Gastroesophageal sphincter (tissue), 4 donors: ENCODE measurements around the gene TRIP11. TPM values are rescaled to one million over a fixed set of nuclear protein-coding genes. Genes with fewer than 3 reads are reported as not detected.
A peak's percentile ranks its signal among the peaks of the same experiment; 100 is the strongest.
"Not testable (repeated sequence)": the region's sequence is repeated elsewhere in the genome, so short reads cannot be mapped to it uniquely, and the experiment has no call there.

Experiments
- ATAC-seq: fragments of 150-250 bp; one replicate; pipeline ENCODE4 v1.9.1; 2016; ENCODE audit warnings: mild to moderate bottlenecking, moderate library complexity
- H3K27ac ChIP-seq, 4 donors: fragments of 200-600 bp; sonication (generic) in 3 of 4; 1 replicate in 3 of 4; 2 replicates in 1 of 4; pipeline ENCODE4 v1.5.1; 2016 to 2019
- H3K27me3 ChIP-seq: fragments of 200-600 bp; sonication (generic); one replicate; pipeline ENCODE4 v1.5.1; 2019
- H3K36me3 ChIP-seq, 2 donors: fragments of 200-600 bp; sonication (generic); one replicate each; pipeline ENCODE4 v1.5.1; 2019; ENCODE audit warnings: control low read depth in 1 of 2
- H3K4me1 ChIP-seq, 3 donors: fragments of 200-600 bp; sonication (generic); 1 replicate in 2 of 3; 2 replicates in 1 of 3; pipeline ENCODE4 v1.5.1; 2016 to 2019; ENCODE audit warnings: control low read depth in 2 of 3
- H3K4me3 ChIP-seq, 2 donors: fragments of 200-600 bp; sonication (generic); one replicate each; pipeline ENCODE4 v1.5.1; 2019; ENCODE audit warnings: mild to moderate bottlenecking in 1 of 2, moderate library complexity in 1 of 2
- H3K9me3 ChIP-seq, 3 donors: fragments of 200-600 bp; sonication (generic); one replicate each; pipeline ENCODE4 v1.5.1; 2017 to 2019; ENCODE audit warnings: control low read depth in 2 of 3
- EP300 ChIP-seq: sonication (generic); formaldehyde crosslinking; IDR thresholded peaks from one replicate; pipeline ENCODE4 v1.6.1; 2017; ENCODE audit warnings: antibody characterized with exemption, mild to moderate bottlenecking
- POLR2A ChIP-seq, 2 donors: fragments of 450-650 bp; IDR thresholded peaks; one replicate each; pipeline ENCODE4 v1.6.1; 2017; ENCODE audit warnings: antibody characterized with exemption in 2 of 2, mild to moderate bottlenecking in 2 of 2, moderate library complexity in 1 of 2
- POLR2AphosphoS5 ChIP-seq: sonication (generic); formaldehyde crosslinking; IDR thresholded peaks from one replicate; pipeline ENCODE4 v1.6.1; 2017; ENCODE audit warnings: antibody characterized with exemption
- WGBS, 2 donors: methylation state at CpG; one replicate each; pipeline ENCODE4 v1.1.5; 2018; ENCODE audit warnings: low coverage in 1 of 2; 5-methylcytosine and 5-hydroxymethylcytosine counted together
- total RNA-seq, 4 donors: library from RNA; depleted of rRNA; stranded (reverse); fragments of >200 nt; gene quantifications; one replicate each; pipeline ENCODE4 v1.1.0, GENCODE V29; 2016
- TF ChIP-seq, protein P1 (sequence below), 4 experiments: fragments of 200-600 bp in 2 of 4; fragments of 450-650 bp in 2 of 4; sonication (generic) in 1 of 4; IDR thresholded peaks; one replicate each; pipeline ENCODE4 v1.5.1; 2017 to 2019; ENCODE audit warnings: antibody characterized with exemption in 4 of 4, mild to moderate bottlenecking in 2 of 4, moderate library complexity in 2 of 4

Gene TRIP11
- total RNA-seq, 4 donors from 2014 or later: 39.3 to 51.6 (median 41.8) TPM

DNA sequence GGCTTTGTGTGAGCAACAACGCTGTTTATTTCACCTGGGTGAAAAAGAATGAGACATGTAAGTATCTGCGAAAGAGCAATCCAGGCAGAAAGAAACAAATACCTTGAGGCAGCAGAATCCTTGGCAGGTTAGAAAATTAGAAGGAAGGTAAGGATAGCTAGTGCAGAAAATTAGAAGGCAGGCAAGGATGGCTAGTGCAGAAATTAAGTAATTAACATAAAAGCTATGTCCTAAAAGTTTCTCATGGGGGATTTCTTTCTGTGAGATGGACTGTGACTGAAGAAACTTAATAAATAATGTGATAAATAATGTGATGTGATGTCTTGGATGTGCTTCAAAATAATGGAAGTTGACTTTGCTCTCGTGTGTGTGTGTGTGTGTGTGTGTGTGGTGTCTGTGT, 9.9 kb upstream of the TRIP11 start:
- no peak for TF ChIP-seq EP300
- TF ChIP-seq POLR2AphosphoS5: no peak
- TF ChIP-seq, protein P1, sequence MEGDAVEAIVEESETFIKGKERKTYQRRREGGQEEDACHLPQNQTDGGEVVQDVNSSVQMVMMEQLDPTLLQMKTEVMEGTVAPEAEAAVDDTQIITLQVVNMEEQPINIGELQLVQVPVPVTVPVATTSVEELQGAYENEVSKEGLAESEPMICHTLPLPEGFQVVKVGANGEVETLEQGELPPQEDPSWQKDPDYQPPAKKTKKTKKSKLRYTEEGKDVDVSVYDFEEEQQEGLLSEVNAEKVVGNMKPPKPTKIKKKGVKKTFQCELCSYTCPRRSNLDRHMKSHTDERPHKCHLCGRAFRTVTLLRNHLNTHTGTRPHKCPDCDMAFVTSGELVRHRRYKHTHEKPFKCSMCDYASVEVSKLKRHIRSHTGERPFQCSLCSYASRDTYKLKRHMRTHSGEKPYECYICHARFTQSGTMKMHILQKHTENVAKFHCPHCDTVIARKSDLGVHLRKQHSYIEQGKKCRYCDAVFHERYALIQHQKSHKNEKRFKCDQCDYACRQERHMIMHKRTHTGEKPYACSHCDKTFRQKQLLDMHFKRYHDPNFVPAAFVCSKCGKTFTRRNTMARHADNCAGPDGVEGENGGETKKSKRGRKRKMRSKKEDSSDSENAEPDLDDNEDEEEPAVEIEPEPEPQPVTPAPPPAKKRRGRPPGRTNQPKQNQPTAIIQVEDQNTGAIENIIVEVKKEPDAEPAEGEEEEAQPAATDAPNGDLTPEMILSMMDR (IDR thresholded peaks at IDR 0.05): no peak
- no peak for TF ChIP-seq POLR2A (IDR thresholded peaks at IDR 0.05)
- Histone ChIP-seq H3K4me3 (no peak overlapping the region), H3K4me1 (no peaks in the 10 kb centered on the region), H3K27ac (no peak overlapping the region), H3K9me3 (peaks cover 0 to 7% (median 0%) of the 10 kb centered on the region in 3 donors), H3K27me3 (no peaks in the 10 kb centered on the region), H3K36me3 (peaks cover 0 to 41% of the 10 kb centered on the region in 2 donors)
- 64 to 82% methylated on average over 1 to 3 of the region's 3 CpGs for WGBS, 2 donors
- no peak for ATAC-seq

DNA sequence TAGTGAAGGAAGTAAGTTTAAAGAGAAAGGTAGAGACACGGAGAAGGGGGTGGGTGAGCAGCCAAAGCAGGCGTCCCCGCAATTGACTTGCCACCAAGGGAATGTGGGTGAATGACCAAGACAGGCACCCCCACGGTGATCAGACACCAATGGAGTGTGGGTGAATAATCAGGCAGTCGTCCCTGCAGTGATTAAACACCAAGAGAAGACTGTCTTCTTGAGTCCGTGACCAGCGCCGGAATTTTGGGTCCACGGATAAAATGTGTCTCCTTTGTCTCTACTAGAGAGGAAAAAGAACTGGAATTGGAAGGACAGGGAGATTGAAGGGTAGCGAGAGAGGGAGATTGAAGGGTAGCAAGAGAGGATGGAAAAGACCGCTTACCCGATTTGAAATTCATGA, 9.4 kb upstream of the TRIP11 start:
- H3K27ac ChIP-seq, H3K4me1 ChIP-seq, H3K27me3 ChIP-seq, H3K9me3 ChIP-seq, H3K4me3 ChIP-seq, ATAC-seq: not testable (repeated sequence)
- WGBS, 2 donors: 87 to 94% methylated on average over 6 to 12 of the region's 12 CpGs
- H3K36me3 ChIP-seq: peaks cover 0 to 47% of the 10 kb centered on the region in 2 donors

DNA sequence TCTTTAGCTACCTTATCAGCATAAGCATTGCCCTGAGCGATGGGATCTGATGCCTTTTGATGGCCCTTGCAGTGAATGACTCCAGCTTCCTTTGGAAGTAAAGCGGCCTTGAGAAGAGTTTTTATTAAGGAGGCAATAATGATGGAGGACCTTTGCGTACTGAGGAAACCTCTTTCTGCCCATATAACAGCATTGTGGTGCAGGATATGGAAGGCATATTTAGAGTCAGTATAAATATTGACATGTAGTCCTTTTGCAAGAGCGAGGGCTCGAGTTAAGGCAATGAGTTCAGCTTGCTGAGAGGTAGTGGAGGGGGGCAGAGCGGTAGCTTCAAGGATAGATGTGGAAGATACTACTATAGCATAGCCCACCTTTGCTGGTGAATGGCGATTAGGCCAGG, 6.0 kb upstream of the TRIP11 start:
- peaks cover 0 to 59% of the 10 kb centered on the region in 2 donors for H3K36me3 ChIP-seq
- H3K9me3 ChIP-seq, H3K4me3 ChIP-seq, H3K27ac ChIP-seq, H3K4me1 ChIP-seq, ATAC-seq, H3K27me3 ChIP-seq: not testable (repeated sequence)
- WGBS, 2 donors: 97 to 100% methylated on average over 3 to 6 of the region's 7 CpGs

DNA sequence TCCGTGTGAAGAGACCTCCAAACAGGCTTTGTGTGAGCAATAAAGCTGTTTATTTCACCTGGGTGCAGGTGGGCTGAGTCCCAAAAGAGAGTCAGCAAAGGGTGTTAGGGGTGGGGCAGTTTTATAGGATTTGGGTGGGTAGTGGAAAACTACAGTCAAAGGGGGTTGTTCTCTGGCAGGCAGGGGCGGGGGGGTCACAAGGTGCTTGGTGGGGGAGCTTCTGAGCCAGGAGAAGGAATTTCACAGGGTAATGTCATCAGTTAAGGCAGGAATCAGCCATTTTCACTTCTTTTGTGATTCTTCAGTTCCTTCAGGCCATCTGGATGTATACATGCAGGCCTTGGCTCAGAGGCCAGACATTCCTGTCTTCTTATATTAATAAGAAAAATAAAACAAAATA, 1.9 kb upstream of the TRIP11 start:
- H3K4me1 ChIP-seq: peaks cover 3 to 31% (median 20%) of the 10 kb centered on the region in 3 donors
- not testable (repeated sequence) for H3K27me3 ChIP-seq, ATAC-seq, H3K27ac ChIP-seq, H3K9me3 ChIP-seq, H3K4me3 ChIP-seq
- peaks cover 0 to 37% of the 10 kb centered on the region in 2 donors for H3K36me3 ChIP-seq
- 0 to 82% methylated on average over 1 of the region's 2 CpGs for WGBS, 2 donors

DNA sequence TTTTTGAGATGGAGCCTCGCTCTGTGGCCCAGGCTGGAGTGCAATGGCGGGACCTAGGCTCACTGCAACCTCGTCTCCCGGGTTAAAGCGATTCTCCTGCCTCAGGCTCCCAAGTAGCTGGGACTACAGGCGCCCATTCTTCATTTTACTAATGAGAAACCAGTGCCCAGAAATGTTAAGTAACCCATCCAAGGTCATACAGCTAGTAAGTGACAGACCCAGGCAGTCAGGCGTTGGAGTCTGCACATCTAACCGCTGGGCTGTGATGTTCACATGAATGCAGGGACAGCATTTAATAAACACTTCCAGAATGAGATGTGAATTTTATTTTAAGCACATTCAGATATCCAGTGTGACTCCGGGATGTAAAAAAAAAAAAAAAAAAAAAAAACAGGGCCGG, 1.3 kb upstream of the TRIP11 start:
- H3K27me3 ChIP-seq: no peaks in the 10 kb centered on the region
- ATAC-seq: no peak
- peak overlapping the region in 2 of 4 donors; percentile 92 to 98 for H3K27ac ChIP-seq
- peaks cover 3 to 37% (median 20%) of the 10 kb centered on the region in 3 donors for H3K4me1 ChIP-seq
- H3K9me3 ChIP-seq: peaks cover 0 to 7% (median 0%) of the 10 kb centered on the region in 3 donors
- peaks cover 0 to 32% of the 10 kb centered on the region in 2 donors for H3K36me3 ChIP-seq
- H3K4me3 ChIP-seq: peak overlapping the region in 1 of 2 donors; percentile 87
- TF ChIP-seq, protein P1 (IDR thresholded peaks at IDR 0.05): no peak
- TF ChIP-seq POLR2AphosphoS5 (no peak), EP300 (no peak), POLR2A (IDR thresholded peaks at IDR 0.05) (no peak)
- 83 to 89% methylated on average over 1 to 4 of the region's 10 CpGs for WGBS, 2 donors

DNA sequence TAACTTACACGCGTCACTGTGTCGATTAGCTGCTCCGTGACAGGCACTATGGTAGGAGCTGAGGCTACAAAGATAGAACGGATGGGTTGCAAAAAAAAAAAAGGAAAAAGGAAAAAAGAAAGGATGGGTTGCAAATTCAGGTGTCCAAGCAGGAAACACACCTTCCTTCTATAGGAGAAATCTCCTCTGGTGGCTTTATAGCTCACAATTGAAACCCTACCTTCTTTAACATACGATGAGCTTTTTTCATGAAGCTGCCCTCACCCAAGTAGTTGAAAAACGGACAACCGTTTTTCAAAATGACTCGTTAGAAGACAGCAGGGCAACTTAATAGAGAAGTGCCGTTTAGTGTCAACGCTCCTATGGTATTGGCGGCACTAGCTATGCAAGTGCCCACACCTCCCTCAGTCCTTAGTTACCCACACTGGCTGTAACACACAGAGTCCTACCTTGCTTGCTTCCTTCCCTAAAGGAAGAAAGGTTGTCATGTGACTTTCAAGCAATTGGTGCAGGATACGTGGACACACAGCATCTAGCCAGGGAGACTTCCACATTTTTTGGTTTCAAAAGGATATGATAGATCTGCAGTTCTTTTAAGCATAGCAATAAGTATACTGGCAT, 682 bp upstream of the TRIP11 start:
- Histone ChIP-seq H3K9me3 (peaks cover 0 to under 1% (median 0%) of the 10 kb centered on the region in 3 donors), H3K36me3 (peaks cover 0 to 25% of the 10 kb centered on the region in 2 donors), H3K4me3 (peak overlapping the region; percentile 73 to 87), H3K4me1 (peaks cover 3 to 44% (median 22%) of the 10 kb centered on the region in 3 donors), H3K27ac (peak overlapping the region; percentile 84 to 98 (median 90)), H3K27me3 (no peaks in the 10 kb centered on the region)
- 0% methylated on average over 12 to 13 of the region's 13 CpGs for WGBS, 2 donors
- TF ChIP-seq POLR2A (IDR thresholded peaks at IDR 0.05) (no peak), POLR2AphosphoS5 (no peak), EP300 (no peak)
- TF ChIP-seq, protein P1 (IDR thresholded peaks at IDR 0.05): no peak
- ATAC-seq: no peak
